BJ (cell line): Measurements from ENCODE around the gene SP9. TPM values are rescaled to one million over a fixed set of nuclear protein-coding genes. Genes with fewer than 3 reads are reported as not detected.
A peak's percentile ranks its signal among the peaks of the same experiment; 100 is the strongest.

Experiments used
- CTCF ChIA-PET: fragments of 350-600 bp; formaldehyde crosslinking; extraction: SDS; loops from one replicate; lab custom pipeline; 2021; ENCODE audit warnings: antibody characterized with exemption, inconsistent platforms; lab: Yijun Ruan, JAX
- POLR2A ChIA-PET: fragments of 300-600 bp; sonication (Branson Sonifier 250); formaldehyde crosslinking; extraction: SDS; loops from one replicate; lab custom pipeline; 2021; ENCODE audit warnings: antibody characterized with exemption; lab: Charles Lee
- DNase-seq: peaks from one replicate; pipeline ENCODE4 v3.0.0-alpha.2; 2011; ENCODE audit warnings: low read depth
- H3K27me3 ChIP-seq: 2 replicates; pipeline ENCODE4 v1.6.0; 2011; ENCODE audit warnings: low read length; ENCODE audit not compliant: control insufficient read depth, insufficient read depth
- H3K36me3 ChIP-seq: 2 replicates; pipeline ENCODE4 v1.5.1; 2011; ENCODE audit warnings: low read length; ENCODE audit not compliant: control insufficient read depth, insufficient read depth
- H3K4me3 ChIP-seq: 2 replicates; pipeline ENCODE4 v1.5.1; 2011; ENCODE audit warnings: low read depth, mild to moderate bottlenecking, control low read depth, low read length
- CTCF ChIP-seq: IDR thresholded peaks from 2 replicates; pipeline ENCODE4 v1.5.1; 2011; ENCODE audit warnings: low read depth, mild to moderate bottlenecking, control low read depth, inconsistent platforms, low read length, moderate library complexity; ENCODE audit not compliant: insufficient read depth
- polyA plus RNA-seq: library from polyadenylated mRNA; depleted of rRNA; stranded (reverse); fragments of >200 nt; gene quantifications from 2 replicates; pipeline ENCODE4 v1.2.3, GENCODE V29; 2011

SP9 gene
- polyA plus RNA-seq, 1 experiment: not detected

- no peak for TF ChIP-seq CTCF
- CTCF ChIA-PET: no interaction called here
Measured at GRCh38 chr2:174322149-174322548, 12.6 kb upstream of the SP9 start.

GRCh38 chr2:174322746-174323145 lies 12.0 kb upstream of the SP9 start:
- ChIA-PET CTCF (no interaction called here), POLR2A (no interaction called here)
- H3K4me3 ChIP-seq: no peak overlapping the region
- no peaks in the 10 kb centered on the region for H3K36me3 ChIP-seq
- no peak for DNase-seq
- H3K27me3 ChIP-seq: peaks cover 21% of the 10 kb centered on the region
- TF ChIP-seq CTCF: no peak

More at GRCh38 chr2:174322149-174322548, 12.6 kb upstream of the SP9 start:
- Histone ChIP-seq H3K4me3 (no peak overlapping the region), H3K36me3 (no peaks in the 10 kb centered on the region), H3K27me3 (peaks cover 16% of the 10 kb centered on the region)
- no peak for DNase-seq
- POLR2A ChIA-PET: no interaction called here

GRCh38 chr2:174324530-174324929 lies 10.2 kb upstream of the SP9 start:
- Histone ChIP-seq H3K36me3 (no peaks in the 10 kb centered on the region), H3K27me3 (peaks cover 33% of the 10 kb centered on the region), H3K4me3 (no peak overlapping the region)
- DNase-seq: no peak
- POLR2A ChIA-PET: no interaction called here
- CTCF ChIA-PET: interaction anchor here (0.6 to 1.5 kb wide), 3 partner anchors 17 to 756 kb away, joined by 3 to 5 read pairs (median 3); no protein-coding TSS in a partner anchor
- no peak for TF ChIP-seq CTCF

GRCh38 chr2:174325373-174326160 lies 9.2 kb upstream of the SP9 start:
- H3K4me3 ChIP-seq: peak overlapping the region; percentile 46
- peaks cover 33% of the 10 kb centered on the region for H3K27me3 ChIP-seq
- no peak for TF ChIP-seq CTCF
- CTCF ChIA-PET: interaction anchor here (0.8 to 1.5 kb wide), 3 partner anchors 10 to 757 kb away, joined by 3 to 5 read pairs (median 3); no protein-coding TSS in a partner anchor
- POLR2A ChIA-PET: interaction anchor here (0.6 kb wide), 1 partner anchor 162 kb away, joined by 13 read pairs; no protein-coding TSS in a partner anchor
- no peak for DNase-seq
- no peaks in the 10 kb centered on the region for H3K36me3 ChIP-seq

- DNase-seq: no peak
- POLR2A ChIA-PET: interaction anchor here (0.6 kb wide), 1 partner anchor 161 kb away, joined by 13 read pairs; no protein-coding TSS in a partner anchor
- CTCF ChIA-PET: interaction anchor here (0.7 to 1.5 kb wide), 4 partner anchors 11 to 758 kb away, joined by 3 to 4 read pairs (median 3); no protein-coding TSS in a partner anchor
- peak overlapping the region; percentile 46 for H3K4me3 ChIP-seq
- no peaks in the 10 kb centered on the region for H3K36me3 ChIP-seq
- H3K27me3 ChIP-seq: peaks cover 40% of the 10 kb centered on the region
- TF ChIP-seq CTCF: no peak
Measured at GRCh38 chr2:174326161-174327020, 8.4 kb upstream of the SP9 start.
